ENCODE data around the gene USPL1.
A peak's percentile ranks its signal among the peaks of the same experiment; 100 is the strongest.

Gene USPL1

DNA sequence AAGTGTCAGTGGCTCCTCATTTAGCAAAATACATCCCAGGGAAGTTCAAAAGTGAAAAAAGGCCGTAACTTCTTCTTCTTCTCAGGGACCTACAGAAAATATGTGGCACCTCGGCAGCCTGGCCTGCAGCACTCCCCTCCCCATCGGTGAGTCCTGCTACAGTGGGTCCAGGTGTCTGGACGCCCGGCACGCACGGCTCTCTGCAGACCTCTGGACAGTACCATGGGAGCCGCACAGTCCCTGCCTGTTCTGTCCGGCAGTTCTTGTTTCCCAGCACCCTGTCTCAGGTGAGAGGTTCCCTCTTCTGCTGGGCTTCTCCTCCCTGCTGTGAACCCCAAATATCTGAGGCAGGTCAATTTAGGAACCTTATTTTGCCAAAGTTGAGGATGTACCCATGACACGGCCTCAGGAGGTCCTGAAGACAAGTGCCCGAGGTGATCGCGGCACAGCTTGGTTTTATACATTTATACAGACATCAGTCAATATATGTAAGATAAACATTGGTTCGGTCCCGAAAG is 80.8 kb downstream of the USPL1 start:
- DNase-seq: no peak

GRCh38 chr13:30700364-30700763 is 82.6 kb downstream of the USPL1 start:
- DNase-seq: no peak

DNA sequence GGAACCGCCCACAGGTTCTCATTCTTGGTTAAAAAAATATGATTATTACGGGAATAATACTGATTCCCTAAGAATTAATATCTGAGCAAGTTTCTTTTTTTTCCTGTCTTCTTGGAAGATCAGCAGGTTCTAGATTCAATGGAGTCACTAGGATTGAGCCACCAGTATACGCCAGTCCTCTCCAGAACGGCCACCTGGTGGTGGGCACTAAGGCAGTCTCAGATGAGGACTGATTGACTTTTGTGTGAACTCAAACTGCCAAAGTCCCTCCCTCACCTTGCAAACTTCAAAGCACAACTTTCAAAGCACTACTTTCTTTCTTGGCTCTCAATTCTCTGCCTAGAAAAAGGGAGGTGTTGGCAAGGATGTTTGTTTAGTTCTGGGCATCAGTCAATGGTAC is 84.3 kb downstream of the USPL1 start:
- DNase-seq: no peak

DNA sequence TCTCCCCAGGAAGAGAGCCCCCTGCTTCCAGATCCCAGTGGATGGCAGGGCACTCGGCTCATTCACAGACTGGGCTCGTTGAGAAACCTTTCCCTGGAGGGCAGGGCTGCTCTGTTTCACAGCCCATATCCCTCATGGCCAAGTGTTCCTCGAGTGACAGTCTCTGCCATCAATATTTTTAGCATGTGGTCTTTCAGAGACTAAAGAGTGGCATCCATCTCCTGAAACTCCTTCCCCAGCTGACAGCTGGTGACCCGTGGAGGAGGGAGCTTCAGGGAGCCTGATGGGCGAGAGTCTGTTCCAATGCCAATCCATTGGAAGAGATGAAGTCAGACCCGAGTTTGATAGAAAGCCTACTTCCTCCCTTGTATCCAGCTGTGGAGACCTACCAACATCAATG is 86.9 kb downstream of the USPL1 start:
- no peak for DNase-seq

GRCh38 chr13:30705680-30706079 is 88.0 kb downstream of the USPL1 start:
- DNase-seq: no peak

DNA sequence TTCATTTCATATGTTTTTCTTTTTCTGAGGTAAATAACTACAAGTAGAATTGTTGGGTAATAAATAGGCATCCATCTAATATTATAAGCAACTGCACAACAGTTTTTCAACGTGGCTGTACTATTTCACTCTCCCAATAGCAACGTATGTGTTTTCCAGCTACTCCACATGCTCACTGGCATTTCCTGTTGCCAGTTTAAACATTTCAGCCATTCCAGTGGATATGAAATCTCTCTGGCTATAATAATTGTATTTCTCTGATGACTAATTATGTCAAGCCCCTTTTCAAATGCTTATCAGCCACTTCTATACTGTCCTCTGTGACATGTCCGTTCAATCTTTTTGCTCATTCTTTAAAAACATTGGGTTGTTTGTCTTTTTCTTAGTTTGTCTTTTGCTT is 90.8 kb downstream of the USPL1 start:
- DNase-seq: peak; percentile 86

All from fibroblast of skin of back (primary cell).